HEK293 (cell line): ENCODE results near the gene SCN4A.

Experiments
- CTCF ChIA-PET: fragments of 350-600 bp; formaldehyde crosslinking; extraction: SDS; loops from one replicate; lab custom pipeline; 2021; ENCODE audit warnings: antibody characterized with exemption; lab: Yijun Ruan, JAX
- POLR2A ChIA-PET: fragments of 300-600 bp; formaldehyde crosslinking; extraction: SDS; loops from one replicate; lab custom pipeline; 2020; ENCODE audit warnings: antibody characterized with exemption, inconsistent platforms; lab: Yijun Ruan, JAX
- H3K27ac ChIP-seq: fragments of 200-500 bp; sonication (Bioruptor generic); 2 replicates; pipeline ENCODE4 v1.5.1; 2014; ENCODE audit warnings: low read depth, low read length, control low read depth, inconsistent platforms; ENCODE audit errors: extremely low read depth
- H3K36me3 ChIP-seq, 2 experiments: fragments of 200-500 bp in 1 of 2; sonication (Bioruptor generic) in 1 of 2; 1 replicate in 1 of 2; 2 replicates in 1 of 2; pipeline ENCODE4 v1.5.1; 2014 to 2017; ENCODE audit warnings: inconsistent platforms in 2 of 2, low read length in 2 of 2; ENCODE audit not compliant: control insufficient read depth in 2 of 2, insufficient read depth in 1 of 2
- H3K4me1 ChIP-seq: fragments of 200-500 bp; sonication (Bioruptor generic); 2 replicates; pipeline ENCODE4 v1.5.1; 2014; ENCODE audit warnings: mild to moderate bottlenecking, low read length, inconsistent platforms; ENCODE audit not compliant: control insufficient read depth, insufficient read depth
- H3K4me3 ChIP-seq: 2 replicates; pipeline ENCODE4 v1.5.1; 2011; ENCODE audit warnings: low read depth, mild to moderate bottlenecking, control low read depth, low read length, moderate library complexity
- H3K9me3 ChIP-seq: fragments of 200-500 bp; sonication (Bioruptor generic); 2 replicates; pipeline ENCODE4 v1.5.1; 2014; ENCODE audit warnings: low read depth, low read length, inconsistent platforms; ENCODE audit not compliant: control insufficient read depth, insufficient read depth
- BCL11B ChIP-seq: fragments of 450-650 bp; formaldehyde crosslinking; IDR thresholded peaks from 2 replicates; pipeline ENCODE4 v1.5.1; 2016; ENCODE audit warnings: low read depth, missing biosample characterization, missing genetic modification characterization
- BCL6B ChIP-seq: fragments of 450-650 bp; formaldehyde crosslinking; IDR thresholded peaks from 2 replicates; pipeline ENCODE4 v1.5.1; 2017; ENCODE audit warnings: missing biosample characterization, missing genetic modification characterization
- FEZF1 ChIP-seq: fragments of 450-650 bp; formaldehyde crosslinking; IDR thresholded peaks from 2 replicates; pipeline ENCODE4 v1.5.1; 2016; ENCODE audit warnings: missing biosample characterization, missing genetic modification characterization
- GLIS1 ChIP-seq: fragments of 450-650 bp; formaldehyde crosslinking; IDR thresholded peaks from 2 replicates; pipeline ENCODE4 v1.5.1; 2016; ENCODE audit warnings: missing biosample characterization, missing genetic modification characterization
- IKZF3 ChIP-seq: fragments of 450-650 bp; IDR thresholded peaks from 2 replicates; pipeline ENCODE4 v1.5.0; 2018; ENCODE audit warnings: missing biosample characterization, mild to moderate bottlenecking, missing genetic modification characterization, moderate library complexity
- PRDM4 ChIP-seq: fragments of 450-650 bp; formaldehyde crosslinking; IDR thresholded peaks from 2 replicates; pipeline ENCODE4 v1.5.1; 2017; ENCODE audit warnings: missing biosample characterization, missing genetic modification characterization
- SP3 ChIP-seq: fragments of 450-650 bp; formaldehyde crosslinking; IDR thresholded peaks from 2 replicates; pipeline ENCODE4 v1.5.1; 2016; ENCODE audit warnings: missing biosample characterization, missing genetic modification characterization
- ZNF121 ChIP-seq: fragments of 450-650 bp; formaldehyde crosslinking; IDR thresholded peaks from 2 replicates; pipeline ENCODE4 v1.5.1; 2016; ENCODE audit warnings: missing biosample characterization, missing genetic modification characterization
- ZNF16 ChIP-seq: fragments of 450-650 bp; formaldehyde crosslinking; IDR thresholded peaks from 2 replicates; pipeline ENCODE4 v1.5.1; 2016; ENCODE audit warnings: low read depth, missing biosample characterization, missing genetic modification characterization
- ZNF174 ChIP-seq: fragments of 450-650 bp; formaldehyde crosslinking; IDR thresholded peaks from 2 replicates; pipeline ENCODE4 v1.5.0; 2017; ENCODE audit warnings: missing biosample characterization, mild to moderate bottlenecking, missing genetic modification characterization
- ZNF184 ChIP-seq: fragments of 450-650 bp; IDR thresholded peaks from 2 replicates; pipeline ENCODE4 v1.5.1; 2018; ENCODE audit warnings: missing biosample characterization, mild to moderate bottlenecking, missing genetic modification characterization
- ZNF202 ChIP-seq: fragments of 450-650 bp; formaldehyde crosslinking; IDR thresholded peaks from 2 replicates; pipeline ENCODE4 v1.5.1; 2016; ENCODE audit warnings: missing biosample characterization, missing genetic modification characterization, borderline replicate concordance
- ZNF311 ChIP-seq: fragments of 450-650 bp; formaldehyde crosslinking; IDR thresholded peaks from 2 replicates; pipeline ENCODE4 v1.5.1; 2017; ENCODE audit warnings: missing biosample characterization, missing genetic modification characterization, borderline replicate concordance
- ZNF391 ChIP-seq: fragments of 450-650 bp; formaldehyde crosslinking; IDR thresholded peaks from 2 replicates; pipeline ENCODE4 v1.5.1; 2016; ENCODE audit warnings: low read depth, missing biosample characterization, missing genetic modification characterization, borderline replicate concordance
- ZNF449 ChIP-seq: fragments of 450-650 bp; formaldehyde crosslinking; IDR thresholded peaks from 2 replicates; pipeline ENCODE4 v1.5.1; 2017; ENCODE audit warnings: missing biosample characterization, mild to moderate bottlenecking, missing genetic modification characterization, moderate library complexity
- ZNF513 ChIP-seq: fragments of 450-650 bp; IDR thresholded peaks from 2 replicates; pipeline ENCODE4 v1.5.1; 2018; ENCODE audit warnings: missing biosample characterization, missing genetic modification characterization
- ZNF514 ChIP-seq: fragments of 450-650 bp; formaldehyde crosslinking; IDR thresholded peaks from 2 replicates; pipeline ENCODE4 v1.5.1; 2016; ENCODE audit warnings: missing biosample characterization, missing genetic modification characterization
- ZNF530 ChIP-seq: fragments of 450-650 bp; formaldehyde crosslinking; IDR thresholded peaks from 2 replicates; pipeline ENCODE4 v1.5.1; 2016; ENCODE audit warnings: low read depth, missing biosample characterization, missing genetic modification characterization
- ZNF785 ChIP-seq: fragments of 450-650 bp; formaldehyde crosslinking; IDR thresholded peaks from 2 replicates; pipeline ENCODE4 v1.5.1; 2016; ENCODE audit warnings: missing biosample characterization, missing genetic modification characterization
- ZNF830 ChIP-seq: fragments of 450-650 bp; IDR thresholded peaks from 2 replicates; pipeline ENCODE4 v1.5.0; 2018; ENCODE audit warnings: missing biosample characterization, missing genetic modification characterization, low read depth, mild to moderate bottlenecking, moderate library complexity
- ZSCAN4 ChIP-seq: fragments of 450-650 bp; formaldehyde crosslinking; IDR thresholded peaks from 2 replicates; pipeline ENCODE4 v1.5.1; 2017; ENCODE audit warnings: missing biosample characterization, missing genetic modification characterization

Gene SCN4A

GRCh38 chr17:63940584-63940983 is 32.1 kb downstream of the SCN4A start (continued):
- TF ChIP-seq ZNF514 (no peak), SP3 (tag by site-specific recombination) (no peak)

GRCh38 chr17:63939884-63940283 is 32.8 kb downstream of the SCN4A start:
- H3K4me3 ChIP-seq = no peak overlapping the region
- TF ChIP-seq ZNF16 (tag by site-specific recombination) (no peak), ZNF830 (tag by site-specific recombination) (no peak), ZNF391 (no peak), ZNF121 (tag by site-specific recombination) (no peak), ZSCAN4 (tag by site-specific recombination) (no peak), ZNF513 (tag by site-specific recombination) (no peak), ZNF785 (tag by site-specific recombination) (no peak), FEZF1 (tag by site-specific recombination) (no peak)
- CTCF ChIA-PET = no interaction called here
- H3K9me3 ChIP-seq = no peaks in the 10 kb centered on the region
- no peaks in the 10 kb centered on the region for H3K4me1 ChIP-seq
- no peaks in the 10 kb centered on the region for H3K36me3 ChIP-seq
- H3K27ac ChIP-seq = no peak overlapping the region
- POLR2A ChIA-PET = no interaction called here

- POLR2A ChIA-PET = no interaction called here
- H3K4me1 ChIP-seq = no peaks in the 10 kb centered on the region
- no peaks in the 10 kb centered on the region for H3K36me3 ChIP-seq
- H3K4me3 ChIP-seq = no peak overlapping the region
- no peak overlapping the region for H3K27ac ChIP-seq
- TF ChIP-seq ZNF202 (tag by site-specific recombination) (no peak), ZNF184 (no peak), BCL6B (no peak), BCL11B (no peak), PRDM4 (tag by site-specific recombination) (no peak), IKZF3 (tag by site-specific recombination) (no peak), ZNF513 (tag by site-specific recombination) (no peak), ZNF174 (tag by site-specific recombination) (no peak), ZNF449 (tag by site-specific recombination) (no peak), ZNF311 (tag by site-specific recombination) (no peak), ZNF391 (no peak), GLIS1 (no peak), ZNF530 (tag by site-specific recombination) (no peak)
- CTCF ChIA-PET = no interaction called here
- H3K9me3 ChIP-seq = no peaks in the 10 kb centered on the region
Measured at GRCh38 chr17:63939401-63939800, 33.3 kb downstream of the SCN4A start.
